ENCODE results near the gene DPP7.
"Not testable (repeated sequence)": the region's sequence is repeated elsewhere in the genome, so short reads cannot be mapped to it uniquely, and the experiment has no call there.

DPP7 gene

GRCh38 chr9:137148242-137148641 lies 33.7 kb upstream of the DPP7 start:
- no peak for DNase-seq (ENCODE audit: low read depth in 2 of 3, low spot score in 1 of 3)

GRCh38 chr9:137147793-137148160 lies 33.2 kb upstream of the DPP7 start:
- DNase-seq (ENCODE audit: low read depth in 2 of 3, low spot score in 1 of 3): no peak

DNA sequence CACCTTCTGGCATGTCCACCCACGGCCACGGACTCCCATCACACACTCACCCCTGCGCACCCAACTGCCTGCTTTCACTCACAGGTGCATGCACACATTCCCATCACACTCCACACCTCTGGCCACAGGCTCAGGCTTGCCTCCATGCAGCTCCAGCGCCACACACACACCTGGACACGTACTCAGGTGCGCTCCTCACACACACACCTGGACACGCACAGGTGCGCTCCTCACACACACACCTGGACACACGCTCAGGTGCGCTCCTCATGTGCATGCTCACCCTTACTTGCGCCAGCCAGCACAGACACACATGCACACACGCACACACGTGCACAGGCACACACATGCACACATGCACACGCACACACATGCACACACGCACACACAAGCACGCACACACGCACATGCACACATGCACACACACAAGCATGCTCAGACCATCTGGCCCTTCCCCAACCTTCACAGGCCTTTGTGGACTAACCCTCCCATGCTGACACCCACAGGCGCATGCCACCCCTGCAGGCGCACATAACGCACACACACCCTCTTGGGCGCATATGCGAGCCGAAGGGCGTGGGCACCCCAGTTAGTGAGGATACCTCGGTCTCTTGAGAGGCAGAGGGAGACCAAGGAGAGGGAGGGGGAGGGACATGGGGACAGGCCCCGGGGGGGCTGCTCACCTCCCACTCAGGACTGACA lies 32.7 kb upstream of the DPP7 start:
- DNase-seq (ENCODE audit: low read depth in 2 of 3, low spot score in 1 of 3): no peak

DNA sequence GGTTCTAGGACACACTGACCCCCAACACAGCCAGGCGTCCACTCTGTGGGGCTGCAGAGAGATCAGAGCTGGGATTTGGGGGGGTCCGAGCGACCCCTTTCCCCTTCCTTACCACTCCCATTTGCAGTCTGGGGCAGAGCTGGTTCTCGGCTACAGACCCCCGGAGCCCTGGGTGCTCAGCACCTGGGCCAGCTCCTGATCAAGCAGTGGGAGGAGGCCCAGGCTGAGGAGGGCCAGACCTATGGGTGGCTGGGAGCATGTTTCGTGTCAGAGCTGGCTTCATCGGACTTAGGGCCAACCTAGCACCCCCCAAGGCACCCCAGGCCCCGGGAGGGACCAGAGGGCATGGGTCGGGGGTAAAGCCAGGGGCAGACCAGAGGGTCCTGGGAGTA lies 32.0 kb upstream of the DPP7 start:
- no peak for DNase-seq (ENCODE audit: low read depth in 2 of 3, low spot score in 1 of 3)

DNA sequence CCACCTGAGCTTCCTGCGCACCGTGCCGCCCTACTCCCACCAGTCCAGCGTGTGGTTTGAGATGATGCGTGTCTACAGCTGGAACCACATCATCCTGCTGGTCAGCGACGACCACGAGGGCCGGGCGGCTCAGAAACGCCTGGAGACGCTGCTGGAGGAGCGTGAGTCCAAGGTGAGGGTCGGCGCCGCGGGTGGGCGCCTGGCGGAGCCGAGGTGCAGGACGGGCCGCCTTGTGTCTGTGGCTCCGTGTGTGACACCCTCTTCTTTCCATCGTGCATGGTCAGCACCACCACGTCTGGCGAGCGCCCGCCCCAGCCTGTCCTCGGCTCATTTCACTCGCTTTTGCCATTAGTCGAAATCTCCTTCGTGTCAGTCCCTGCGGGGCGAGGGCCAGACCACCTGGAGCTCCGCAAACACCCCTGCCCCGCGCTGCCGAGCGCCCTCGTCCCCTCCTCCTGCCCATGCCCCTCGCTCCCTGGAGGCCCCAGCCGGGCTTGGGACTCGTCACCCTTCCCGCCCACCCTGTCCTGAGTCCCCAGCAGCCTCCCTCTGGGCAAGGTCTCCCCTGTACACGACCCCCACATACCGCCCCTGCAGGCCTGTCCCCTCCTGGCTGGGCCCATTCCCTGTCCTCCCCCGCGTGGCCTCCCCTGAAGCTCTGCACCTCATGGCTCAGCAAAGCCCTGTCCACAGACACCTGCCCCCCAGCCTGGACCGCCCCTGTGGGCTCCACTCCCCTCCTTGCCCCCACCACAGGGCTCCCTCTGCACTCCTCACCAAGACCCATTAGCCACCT lies 31.4 kb upstream of the DPP7 start:
- no peak for DNase-seq (ENCODE audit: low read depth in 2 of 3, low spot score in 1 of 3)

DNA sequence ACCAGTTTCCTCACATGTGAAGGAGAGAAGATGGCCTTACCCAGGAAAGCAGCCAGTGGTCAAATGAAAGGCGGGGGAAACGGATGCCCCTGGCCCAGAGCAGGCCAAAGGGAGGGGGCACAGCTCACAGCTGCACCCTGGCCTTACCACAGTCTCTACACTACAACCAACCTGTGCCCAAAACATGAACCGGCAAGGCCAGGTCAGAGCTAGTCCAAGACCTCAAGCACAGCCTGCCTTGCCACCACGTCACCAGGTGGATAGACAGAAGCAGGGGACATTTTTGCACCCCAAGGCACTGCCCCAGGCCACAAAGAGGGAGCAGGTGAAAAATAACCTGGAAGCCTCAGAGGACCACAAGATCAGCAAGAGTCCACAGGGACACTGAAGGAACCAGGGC lies 28.9 kb upstream of the DPP7 start:
- no peak for DNase-seq (ENCODE audit: low read depth in 2 of 3, low spot score in 1 of 3)

DNA sequence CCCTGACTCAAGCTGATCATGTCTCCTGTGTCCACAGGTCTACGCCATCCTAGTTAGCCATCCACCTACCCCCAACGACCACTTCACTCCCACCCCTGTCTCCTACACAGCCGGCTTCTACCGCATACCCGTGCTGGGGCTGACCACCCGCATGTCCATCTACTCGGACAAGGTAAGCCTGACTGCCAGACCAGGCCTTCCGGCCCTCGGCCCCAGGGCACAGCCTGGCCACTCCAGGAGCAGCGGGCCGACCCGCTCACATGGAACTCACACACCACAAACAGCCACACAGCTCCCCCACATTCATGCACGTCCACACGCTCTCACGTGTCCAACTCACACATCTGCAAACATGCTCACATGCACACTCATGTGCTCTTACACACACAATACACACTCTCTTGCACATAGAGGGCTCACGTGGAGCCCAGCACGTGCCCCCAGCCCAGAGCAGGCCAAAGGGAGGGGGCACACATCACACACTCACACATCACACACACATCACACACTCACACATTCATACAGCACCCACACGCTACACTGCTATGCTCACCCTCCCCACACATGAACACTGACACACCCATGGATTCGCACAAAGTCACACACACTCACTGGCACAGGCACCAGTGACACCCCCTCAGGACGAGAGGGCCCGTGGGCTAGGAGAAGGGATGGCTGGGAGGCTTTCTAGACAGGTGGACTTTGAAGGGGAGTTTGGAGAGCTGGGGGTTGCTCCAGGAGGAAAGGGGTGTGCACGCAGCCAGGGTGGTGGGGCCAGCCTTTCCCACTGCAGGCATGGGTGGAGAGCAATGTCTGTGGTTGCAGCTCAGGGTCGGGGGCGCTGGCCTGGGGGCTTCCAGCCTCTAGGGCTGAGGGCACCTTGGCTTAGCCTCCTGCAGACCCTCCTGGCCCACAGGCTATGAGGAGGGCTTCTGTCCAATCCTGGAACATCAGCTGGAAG lies 27.7 kb upstream of the DPP7 start:
- DNase-seq (ENCODE audit: low read depth in 2 of 3, low spot score in 1 of 3): no peak

DNA sequence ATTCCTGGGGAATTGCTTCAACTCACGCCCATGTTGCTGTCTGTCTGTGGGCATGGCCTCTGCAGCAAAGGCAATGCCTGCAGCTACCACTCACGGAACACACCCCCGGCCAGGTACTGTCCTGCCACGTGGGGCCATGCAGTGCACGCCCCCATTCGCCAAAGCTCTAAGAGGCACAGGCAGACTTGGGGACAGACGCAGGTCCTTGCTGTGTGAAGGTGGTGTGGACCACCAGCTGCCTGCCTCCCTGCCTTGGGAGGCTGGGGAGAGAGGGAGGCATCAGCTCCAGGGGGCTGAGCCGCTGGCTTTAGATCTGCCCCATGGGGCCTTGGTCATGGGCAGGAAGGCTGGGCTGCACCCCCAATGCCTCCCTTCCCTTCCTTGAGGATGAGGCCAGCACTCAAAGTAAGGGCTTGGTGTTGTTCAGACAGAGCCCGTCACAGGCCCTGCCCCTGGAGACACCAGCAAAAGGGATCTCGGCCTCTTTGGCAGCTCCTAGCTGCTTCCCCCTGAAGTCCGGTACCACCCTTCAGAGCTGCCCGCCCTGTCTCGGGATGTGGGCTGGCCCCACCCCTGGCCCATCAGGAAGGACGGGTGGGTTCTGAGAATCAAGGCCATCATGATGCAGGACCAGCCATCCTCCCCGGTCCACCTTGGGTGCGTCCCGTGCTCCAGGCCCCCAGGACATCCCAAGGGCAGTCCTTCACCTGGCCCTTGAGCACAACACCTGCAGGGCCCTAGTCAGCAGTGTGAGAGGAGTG lies 26.7 kb upstream of the DPP7 start:
- no peak for DNase-seq (ENCODE audit: low read depth in 2 of 3, low spot score in 1 of 3)

GRCh38 chr9:137140151-137141012 lies 25.8 kb upstream of the DPP7 start:
- DNase-seq (ENCODE audit: low read depth in 2 of 3, low spot score in 1 of 3): no peak

DNA sequence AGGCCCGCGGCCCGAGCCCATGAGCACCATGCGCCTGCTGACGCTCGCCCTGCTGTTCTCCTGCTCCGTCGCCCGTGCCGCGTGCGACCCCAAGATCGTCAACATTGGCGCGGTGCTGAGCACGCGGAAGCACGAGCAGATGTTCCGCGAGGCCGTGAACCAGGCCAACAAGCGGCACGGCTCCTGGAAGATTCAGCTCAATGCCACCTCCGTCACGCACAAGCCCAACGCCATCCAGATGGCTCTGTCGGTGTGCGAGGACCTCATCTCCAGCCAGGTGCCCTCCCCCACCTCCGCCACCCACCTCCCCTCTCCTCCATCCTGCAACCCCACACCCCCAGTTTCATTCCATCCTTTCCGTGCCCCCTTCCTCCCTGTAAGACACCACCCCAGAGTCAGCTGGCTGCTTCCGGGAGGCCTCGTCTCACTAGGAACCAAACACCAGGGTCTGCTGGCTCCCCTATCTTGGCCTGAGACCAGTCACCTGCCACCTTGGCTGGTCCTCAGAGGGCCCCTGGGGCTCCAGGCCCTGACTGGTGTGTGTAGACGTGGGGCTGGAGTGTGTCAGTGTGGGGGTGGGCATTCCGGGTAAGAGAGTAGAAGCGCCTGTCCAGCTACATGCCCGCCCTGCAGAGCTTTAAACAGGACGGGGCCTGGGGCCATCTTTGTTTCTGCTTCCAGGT lies 25.1 kb upstream of the DPP7 start:
- no peak for DNase-seq (ENCODE audit: low read depth in 2 of 3, low spot score in 1 of 3)

- no peak for DNase-seq (ENCODE audit: low read depth in 2 of 3, low spot score in 1 of 3)
Measured at GRCh38 chr9:137138722-137139467, 24.4 kb upstream of the DPP7 start, which contains the start of gene GRIN1. Gene GRIN1 (plus strand): TSS chr9:137139154. CDS start chr9:137139487, 333 bp downstream.

DNA sequence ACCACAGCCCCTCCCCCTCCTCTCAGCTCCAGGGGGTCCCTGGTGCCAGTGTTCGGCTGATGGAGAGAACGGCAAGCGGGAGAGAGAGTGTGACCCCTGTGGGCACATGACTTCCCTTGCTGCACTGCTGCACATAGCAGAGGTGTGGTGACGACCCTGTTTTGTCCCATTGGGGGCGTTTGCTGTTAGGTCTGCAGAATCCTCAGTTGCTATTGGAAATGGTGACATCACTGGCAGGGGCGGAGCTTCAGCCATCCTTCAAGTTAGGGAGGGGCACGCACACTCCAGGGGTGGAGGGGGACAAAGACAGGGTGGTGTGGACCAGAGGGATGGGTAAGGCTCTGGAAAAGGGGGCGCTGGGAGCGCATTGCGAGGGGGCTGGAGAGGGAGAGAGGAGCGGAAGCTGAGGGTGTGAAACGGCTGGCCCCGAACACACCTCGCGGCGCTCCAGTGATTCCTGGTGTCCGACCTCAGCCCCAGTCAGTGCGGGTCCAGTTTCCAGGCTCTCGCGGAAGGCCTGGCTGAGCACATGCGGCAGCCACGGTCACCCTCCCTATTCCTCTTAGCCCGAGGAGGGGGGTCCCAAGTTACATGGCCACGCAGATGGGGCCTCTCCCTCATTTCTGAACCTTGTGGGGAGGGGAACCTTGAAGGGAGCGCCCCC lies 23.7 kb upstream of the DPP7 start:
- DNase-seq (ENCODE audit: low read depth in 2 of 3, low spot score in 1 of 3): no peak

DNA sequence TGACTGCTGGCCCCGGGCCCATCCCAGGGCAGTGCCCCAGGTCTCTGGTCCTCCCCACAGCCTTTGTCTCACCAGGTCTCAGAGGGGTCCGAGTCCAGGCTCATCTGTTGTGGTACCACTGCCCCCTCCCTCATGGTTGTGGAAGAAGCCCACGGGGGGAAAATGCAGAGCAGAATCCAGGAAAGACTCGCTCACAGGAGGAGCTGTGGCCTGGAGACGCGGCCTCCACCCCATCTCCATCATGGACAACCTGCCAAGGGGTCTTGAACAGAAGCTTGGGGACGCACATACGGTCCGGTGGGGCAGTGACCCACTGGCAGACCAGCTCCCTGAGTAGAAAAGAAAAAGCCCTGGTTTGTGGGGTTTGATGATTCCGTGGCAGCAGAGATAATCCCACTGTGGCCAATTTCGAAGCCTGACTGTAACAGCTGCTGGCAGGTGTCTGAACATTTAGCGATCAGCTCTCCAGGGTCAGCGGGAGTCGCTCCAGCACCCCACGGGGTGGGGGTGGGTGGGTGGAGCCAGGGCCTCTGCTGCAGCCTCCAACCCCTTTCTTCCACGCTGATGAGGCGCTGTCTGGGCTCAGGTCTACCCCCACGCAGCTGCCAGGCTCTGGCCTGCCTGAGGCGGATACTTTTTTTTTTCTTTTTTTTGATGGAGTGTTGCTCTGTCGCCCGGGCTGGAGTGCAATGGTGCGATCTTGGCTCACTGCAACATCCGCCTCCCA lies 22.5 kb upstream of the DPP7 start:
- DNase-seq (ENCODE audit: low read depth in 2 of 3, low spot score in 1 of 3): no peak

DNA sequence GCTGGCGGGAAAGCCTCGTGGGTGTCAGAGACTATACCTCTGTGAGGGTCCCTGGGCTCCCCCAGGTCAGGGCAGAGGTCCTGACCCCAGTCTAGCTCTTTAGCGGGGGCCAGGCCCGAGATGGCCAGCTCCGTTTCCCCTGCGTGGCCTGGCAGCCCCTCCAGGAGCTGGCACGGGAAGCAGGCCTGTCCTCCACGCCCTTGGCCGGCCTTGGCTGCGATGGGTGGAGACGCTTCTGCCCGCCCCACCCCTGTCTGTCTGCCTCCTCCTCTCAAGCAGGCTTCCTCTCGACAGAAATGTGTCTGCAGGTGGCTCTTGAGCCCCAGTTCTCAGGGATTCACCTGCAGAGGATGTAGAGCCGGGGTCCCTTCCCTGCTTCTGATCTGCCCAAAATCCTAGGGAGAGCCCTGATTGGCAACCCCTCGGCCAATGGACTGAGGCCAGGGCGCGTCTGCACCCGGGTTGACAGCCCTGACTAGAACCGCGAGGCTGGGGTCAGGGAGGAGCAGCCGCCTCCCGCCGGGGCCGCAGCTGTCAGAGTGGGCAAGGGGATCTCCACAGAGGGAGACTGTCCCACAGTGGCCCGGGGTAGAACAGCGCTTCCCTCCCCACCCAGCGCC lies 21.8 kb upstream of the DPP7 start:
- no peak for DNase-seq (ENCODE audit: low read depth in 2 of 3, low spot score in 1 of 3)

DNA sequence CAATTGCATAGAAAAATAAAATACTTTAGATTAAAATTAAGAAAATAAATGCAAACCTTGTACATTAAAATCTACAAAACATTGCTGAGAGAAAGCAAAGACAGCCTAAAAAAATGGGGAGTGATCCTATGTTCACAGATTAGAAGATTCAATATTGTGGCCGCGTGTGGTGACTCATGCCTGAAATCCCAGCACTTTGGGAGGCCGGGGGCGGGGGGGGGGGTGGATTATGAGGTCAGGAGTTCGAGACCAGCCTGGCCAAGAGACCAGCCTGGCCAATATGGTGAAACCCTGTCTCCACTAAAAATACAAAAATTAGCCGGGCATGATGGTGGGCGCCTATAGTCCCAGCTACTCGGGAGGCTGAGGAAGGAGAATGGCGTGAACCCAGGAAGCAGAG lies 20.6 kb upstream of the DPP7 start:
- not testable (repeated sequence) for DNase-seq (ENCODE audit: low read depth in 2 of 3, low spot score in 1 of 3)

DNA sequence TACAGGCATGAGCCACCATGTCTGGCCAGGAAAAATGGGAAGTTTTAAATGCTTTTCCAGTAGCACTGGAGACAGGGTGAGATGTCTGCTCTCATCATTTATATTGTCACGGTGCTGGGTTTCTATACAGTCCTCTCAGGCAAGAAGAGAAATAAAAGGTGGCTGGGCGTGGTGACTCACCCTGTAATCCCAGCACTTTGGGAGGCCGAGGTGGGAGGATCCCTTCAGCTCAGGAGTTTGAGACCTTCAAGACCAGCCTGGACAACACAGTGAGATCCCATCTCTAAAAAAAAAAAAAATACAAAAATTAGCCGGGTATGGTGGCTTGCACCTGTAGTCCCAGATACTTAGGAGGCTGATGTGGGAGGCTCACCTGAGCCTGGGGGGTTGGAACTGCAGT lies 19.7 kb upstream of the DPP7 start:
- DNase-seq (ENCODE audit: low read depth in 2 of 3, low spot score in 1 of 3): no peak

DNA sequence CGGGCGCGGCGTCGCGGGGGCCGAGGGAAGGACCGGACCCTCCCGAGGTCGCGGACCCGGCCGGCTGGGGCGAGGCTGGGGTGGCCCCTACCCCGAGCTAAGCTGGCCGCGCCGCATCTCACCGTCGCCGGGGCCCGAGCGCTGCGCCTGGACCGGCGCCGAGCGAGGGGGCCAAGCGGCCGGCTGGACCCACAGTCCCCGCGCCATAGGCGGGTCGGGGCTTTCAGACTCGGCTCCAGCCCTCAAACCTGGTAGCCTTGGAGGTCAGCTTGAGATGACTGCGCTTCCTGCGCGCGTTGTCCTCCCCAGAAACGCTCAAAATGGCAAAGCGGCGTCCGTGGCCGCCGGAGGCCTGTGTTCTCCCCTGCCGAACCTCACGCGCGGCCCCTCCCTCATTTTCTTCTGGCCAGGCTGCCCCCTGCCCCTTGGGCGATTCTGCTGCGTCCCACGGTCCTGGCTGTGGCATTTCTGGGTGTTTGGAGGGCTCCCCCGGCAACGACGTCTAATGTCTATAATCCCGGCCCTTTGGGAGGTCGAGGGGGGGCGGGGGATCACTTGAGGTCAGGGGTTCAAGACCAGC lies 15.7 kb upstream of the DPP7 start:
- DNase-seq (ENCODE audit: low read depth in 2 of 3, low spot score in 1 of 3): no peak
